ENCODE measurements around the gene CITED4.

CITED4 gene

DNA sequence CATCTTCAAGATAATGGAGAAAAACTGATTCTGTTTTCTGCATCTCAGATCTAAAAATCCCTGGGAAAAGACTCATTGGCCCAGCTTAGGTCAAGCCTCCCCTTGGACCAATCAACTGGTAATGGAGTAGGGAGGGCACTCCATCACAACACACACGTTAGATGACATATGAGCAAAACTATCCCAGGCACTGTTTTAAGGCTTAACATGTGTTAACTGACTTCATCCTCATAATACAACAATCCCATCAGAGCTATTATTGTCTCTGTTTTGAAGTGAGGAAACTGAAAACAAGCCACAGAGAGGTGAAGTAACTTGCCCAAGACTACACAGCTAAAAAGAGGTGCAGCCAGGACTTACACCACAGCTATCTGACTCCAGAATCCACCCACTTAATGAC, 14.7 kb upstream of the CITED4 start:
- H3K4me3 ChIP-seq (ENCODE audit: low read depth, low read length), result no peak overlapping the region
- TF ChIP-seq, protein P1, sequence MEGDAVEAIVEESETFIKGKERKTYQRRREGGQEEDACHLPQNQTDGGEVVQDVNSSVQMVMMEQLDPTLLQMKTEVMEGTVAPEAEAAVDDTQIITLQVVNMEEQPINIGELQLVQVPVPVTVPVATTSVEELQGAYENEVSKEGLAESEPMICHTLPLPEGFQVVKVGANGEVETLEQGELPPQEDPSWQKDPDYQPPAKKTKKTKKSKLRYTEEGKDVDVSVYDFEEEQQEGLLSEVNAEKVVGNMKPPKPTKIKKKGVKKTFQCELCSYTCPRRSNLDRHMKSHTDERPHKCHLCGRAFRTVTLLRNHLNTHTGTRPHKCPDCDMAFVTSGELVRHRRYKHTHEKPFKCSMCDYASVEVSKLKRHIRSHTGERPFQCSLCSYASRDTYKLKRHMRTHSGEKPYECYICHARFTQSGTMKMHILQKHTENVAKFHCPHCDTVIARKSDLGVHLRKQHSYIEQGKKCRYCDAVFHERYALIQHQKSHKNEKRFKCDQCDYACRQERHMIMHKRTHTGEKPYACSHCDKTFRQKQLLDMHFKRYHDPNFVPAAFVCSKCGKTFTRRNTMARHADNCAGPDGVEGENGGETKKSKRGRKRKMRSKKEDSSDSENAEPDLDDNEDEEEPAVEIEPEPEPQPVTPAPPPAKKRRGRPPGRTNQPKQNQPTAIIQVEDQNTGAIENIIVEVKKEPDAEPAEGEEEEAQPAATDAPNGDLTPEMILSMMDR (IDR thresholded peaks at IDR 0.05; ENCODE audit: low read depth, low read length), result no peak
- H3K27ac ChIP-seq, result no peak overlapping the region
- no peaks in the 10 kb centered on the region for H3K36me3 ChIP-seq
- H3K9me3 ChIP-seq (ENCODE audit: severe bottlenecking), result no peaks in the 10 kb centered on the region
- no peak for DNase-seq
- no peaks in the 10 kb centered on the region for H3K27me3 ChIP-seq (ENCODE audit: insufficient read depth, low read depth, severe bottlenecking)

DNA sequence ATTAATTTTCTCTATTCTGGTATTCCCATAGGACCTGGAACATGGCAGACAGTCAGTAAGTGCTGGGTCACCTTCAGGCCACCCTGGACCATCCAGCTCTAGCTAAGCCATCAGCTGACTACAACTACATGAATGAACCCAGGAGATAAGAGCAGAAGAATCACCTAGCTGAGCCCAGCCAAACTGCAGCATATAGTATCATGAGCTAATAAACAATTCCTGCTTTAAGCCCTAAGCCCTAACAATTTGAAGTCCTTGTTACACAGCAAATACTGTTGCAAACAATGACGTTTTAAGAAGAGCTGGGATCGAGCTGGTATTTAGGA, 14.2 kb upstream of the CITED4 start:
- no peaks in the 10 kb centered on the region for H3K9me3 ChIP-seq (ENCODE audit: severe bottlenecking)
- DNase-seq, result no peak
- no peaks in the 10 kb centered on the region for H3K27me3 ChIP-seq (ENCODE audit: insufficient read depth, low read depth, severe bottlenecking)
- no peak overlapping the region for H3K27ac ChIP-seq
- no peaks in the 10 kb centered on the region for H3K36me3 ChIP-seq
- no peak overlapping the region for H3K4me3 ChIP-seq (ENCODE audit: low read depth, low read length)
- TF ChIP-seq, protein P1 (IDR thresholded peaks at IDR 0.05; ENCODE audit: low read depth, low read length), result no peak

DNA sequence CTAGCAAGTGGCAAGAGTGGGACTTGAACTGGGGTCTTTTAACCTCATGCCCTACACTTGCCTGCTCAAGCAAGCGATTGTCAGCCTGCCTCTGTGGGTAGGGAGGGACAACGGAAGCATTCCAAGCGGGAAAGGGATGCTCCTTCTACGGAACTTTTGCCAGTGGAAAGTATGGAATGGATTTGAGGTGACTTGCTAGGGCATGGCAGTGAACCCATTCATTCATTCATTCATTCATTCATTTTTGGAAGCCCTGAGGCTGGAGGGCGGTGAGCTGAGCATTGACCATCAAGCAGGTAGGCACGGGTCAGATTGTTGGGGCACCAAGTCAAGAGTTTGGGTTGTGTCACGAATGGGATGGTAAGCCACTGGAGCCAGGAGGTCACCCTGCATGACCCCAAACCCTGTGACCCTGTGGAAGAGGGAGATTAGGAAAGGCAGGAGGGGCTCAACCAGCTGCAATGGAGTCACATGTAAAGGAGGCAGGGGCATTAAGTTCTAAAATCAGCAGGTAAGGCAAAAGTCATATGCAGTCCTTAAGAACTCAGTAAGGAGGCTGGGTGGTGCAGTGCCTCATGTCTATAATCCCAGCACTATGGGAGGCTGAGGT, 11.8 kb upstream of the CITED4 start:
- DNase-seq, result no peak

DNA sequence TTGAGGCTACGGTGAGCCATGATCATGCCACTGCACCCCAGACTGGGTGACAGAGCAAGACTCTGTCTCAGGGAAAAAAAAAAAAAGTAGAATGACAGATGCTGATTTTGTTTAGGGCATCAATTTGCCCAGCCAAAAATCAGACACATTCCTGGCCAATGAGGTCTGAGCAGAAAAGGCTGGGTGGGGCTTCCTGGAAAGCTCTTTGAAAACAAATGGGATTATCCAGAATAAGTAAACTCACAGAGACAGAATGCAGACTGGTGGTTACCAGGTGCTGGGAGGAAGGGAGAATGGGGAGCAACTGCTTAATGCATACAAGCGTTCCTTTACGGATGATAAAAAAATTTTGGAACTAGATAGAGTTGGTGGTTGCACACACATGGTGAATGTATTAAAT, 10.1 kb upstream of the CITED4 start:
- DNase-seq, result no peak
- TF ChIP-seq, protein P1 (IDR thresholded peaks at IDR 0.05; ENCODE audit: low read depth, low read length), result no peak

More for the DNA sequence above, 11.8 kb upstream of the CITED4 start:
- Histone ChIP-seq H3K9me3 (ENCODE audit: severe bottlenecking) (no peaks in the 10 kb centered on the region), H3K27me3 (ENCODE audit: insufficient read depth, low read depth, severe bottlenecking) (no peaks in the 10 kb centered on the region), H3K36me3 (no peaks in the 10 kb centered on the region), H3K4me3 (ENCODE audit: low read depth, low read length) (no peak overlapping the region), H3K27ac (no peak overlapping the region)
- TF ChIP-seq, protein P1 (IDR thresholded peaks at IDR 0.05; ENCODE audit: low read depth, low read length), result no peak

DNA sequence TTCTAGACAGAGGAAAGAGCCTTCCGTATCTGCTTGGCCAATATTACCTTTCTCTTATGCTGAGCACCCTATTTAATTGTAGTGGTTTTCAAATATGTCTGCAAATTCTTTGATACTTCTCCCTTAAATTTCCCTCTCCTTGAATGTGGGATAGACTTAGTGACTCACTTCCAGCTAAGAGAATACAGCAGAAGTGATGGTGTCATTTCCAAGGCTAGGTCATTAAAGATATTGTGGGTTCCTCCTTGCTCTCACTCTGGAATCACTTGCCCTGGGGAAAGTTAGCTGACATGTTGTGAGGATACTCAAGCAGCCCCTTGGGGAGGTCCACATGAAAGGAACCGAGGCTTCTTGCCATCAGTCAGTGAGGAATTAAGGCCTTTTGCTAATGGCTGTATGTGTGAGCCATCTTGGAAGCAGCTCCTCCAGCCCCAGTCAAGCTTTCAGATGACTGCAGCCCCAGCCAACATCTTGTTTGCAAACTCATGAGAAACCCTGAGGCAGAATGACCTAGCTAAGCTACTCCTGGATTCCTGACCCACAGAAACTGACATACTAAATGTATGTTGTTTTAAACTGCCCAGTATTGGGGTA, 8.1 kb upstream of the CITED4 start:
- H3K27ac ChIP-seq, result no peak overlapping the region
- H3K9me3 ChIP-seq (ENCODE audit: severe bottlenecking), result no peaks in the 10 kb centered on the region
- H3K4me3 ChIP-seq (ENCODE audit: low read depth, low read length), result no peak overlapping the region
- TF ChIP-seq, protein P1 (IDR thresholded peaks at IDR 0.05; ENCODE audit: low read depth, low read length), result no peak
- H3K27me3 ChIP-seq (ENCODE audit: insufficient read depth, low read depth, severe bottlenecking), result no peaks in the 10 kb centered on the region
- H3K36me3 ChIP-seq, result no peaks in the 10 kb centered on the region
- DNase-seq, result no peak

More for the DNA sequence above, 10.1 kb upstream of the CITED4 start:
- Histone ChIP-seq H3K9me3 (ENCODE audit: severe bottlenecking) (no peaks in the 10 kb centered on the region), H3K27me3 (ENCODE audit: insufficient read depth, low read depth, severe bottlenecking) (no peaks in the 10 kb centered on the region), H3K27ac (no peak overlapping the region), H3K36me3 (no peaks in the 10 kb centered on the region), H3K4me3 (ENCODE audit: low read depth, low read length) (no peak overlapping the region)

All from WERI-Rb-1 (cell line).